GM19467 (cell line): ENCODE measurements around the gene ACSBG1.
"Not testable (repeated sequence)": the region's sequence is repeated elsewhere in the genome, so short reads cannot be mapped to it uniquely, and the experiment has no call there.

ENCODE experiments used
- ATAC-seq: cut with Tn5 transposase; IDR thresholded peaks from one replicate; pipeline ENCODE4 v1.9.1; 2021; ENCODE audit warnings: mild to moderate bottlenecking, moderate library complexity; ENCODE audit not compliant: unreplicated experiment

ACSBG1 gene

DNA sequence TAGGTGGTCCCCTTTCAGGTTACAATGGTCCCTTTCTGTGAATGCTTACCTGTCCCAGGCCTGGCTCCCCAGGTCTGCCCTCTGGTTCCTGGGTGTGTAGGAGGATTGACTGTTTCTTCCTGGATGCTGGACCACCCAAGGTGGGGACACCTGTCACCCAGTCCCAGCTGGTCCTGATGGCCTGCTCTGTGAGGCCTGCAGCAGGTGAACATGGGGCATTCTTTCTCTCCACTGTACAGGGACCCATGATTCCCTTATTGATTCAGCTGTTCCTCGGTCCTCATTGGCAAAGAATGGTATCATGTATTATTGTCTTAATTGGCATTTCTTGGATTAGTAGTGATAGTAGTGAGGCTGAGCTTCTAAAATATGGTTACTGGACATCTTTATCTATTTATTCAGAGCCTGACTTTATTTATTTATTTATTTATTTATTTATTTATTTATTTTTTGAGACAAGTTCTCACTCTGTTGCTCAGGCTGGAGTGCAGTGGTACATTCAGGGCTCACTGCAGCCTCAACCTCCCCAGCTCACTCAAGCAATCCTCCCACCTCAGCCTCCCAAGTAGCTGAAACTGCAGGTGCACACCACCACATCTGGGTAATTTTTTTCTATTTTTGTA, 21.2 kb upstream of the ACSBG1 start:
- no peak for ATAC-seq

DNA sequence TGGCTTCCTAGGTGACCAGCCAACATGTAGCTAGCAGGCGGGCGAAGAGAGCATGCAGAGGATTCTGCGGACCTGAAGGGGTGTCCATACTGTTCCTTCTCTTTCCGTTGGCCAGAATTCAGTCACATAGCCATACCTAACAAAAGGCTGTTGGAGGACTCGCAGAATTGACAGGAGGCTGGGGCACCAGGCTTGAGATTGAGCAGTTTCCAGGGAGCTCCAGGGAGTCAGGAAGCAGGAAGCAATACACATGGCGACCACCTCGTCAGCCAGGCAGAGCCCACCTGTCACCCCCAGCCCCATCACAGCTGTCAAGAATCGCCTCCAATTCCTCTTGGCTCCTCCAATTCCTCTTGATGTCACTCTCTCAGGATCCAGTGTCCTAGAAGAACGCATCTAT, 16.8 kb upstream of the ACSBG1 start:
- ATAC-seq: no peak

GRCh38 chr15:78249131-78249530, 14.8 kb upstream of the ACSBG1 start:
- no peak for ATAC-seq

- no peak for ATAC-seq
These were observed 13.5 kb upstream of the ACSBG1 start for GRCh38 chr15:78247911-78248310.

GRCh38 chr15:78245976-78246620, 11.7 kb upstream of the ACSBG1 start:
- not testable (repeated sequence) for ATAC-seq

- not testable (repeated sequence) for ATAC-seq
These were observed 11.0 kb upstream of the ACSBG1 start for GRCh38 chr15:78245392-78245791.

DNA sequence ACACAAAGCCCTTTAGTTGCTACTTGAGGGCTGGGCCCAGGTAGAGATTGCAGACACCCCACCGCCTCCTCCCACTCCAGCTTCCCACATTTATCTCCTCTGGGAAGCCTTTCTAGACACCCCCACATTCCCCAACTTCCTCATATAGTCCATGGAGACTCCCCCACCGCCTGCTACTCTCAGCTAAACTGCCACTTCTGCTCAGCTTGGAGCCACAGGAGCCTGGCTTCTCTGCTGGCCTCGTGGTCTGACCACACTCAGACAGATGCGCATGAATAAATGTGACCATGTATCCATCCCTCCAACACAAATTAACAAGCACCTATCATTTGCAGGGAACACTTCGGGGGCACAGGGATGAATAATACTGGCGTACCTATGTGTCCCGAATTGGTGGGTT, 10.5 kb upstream of the ACSBG1 start:
- ATAC-seq: no peak

- no peak for ATAC-seq
These were observed 9.7 kb upstream of the ACSBG1 start for GRCh38 chr15:78244101-78244500.

GRCh38 chr15:78243491-78243941, 9.2 kb upstream of the ACSBG1 start:
- no peak for ATAC-seq

DNA sequence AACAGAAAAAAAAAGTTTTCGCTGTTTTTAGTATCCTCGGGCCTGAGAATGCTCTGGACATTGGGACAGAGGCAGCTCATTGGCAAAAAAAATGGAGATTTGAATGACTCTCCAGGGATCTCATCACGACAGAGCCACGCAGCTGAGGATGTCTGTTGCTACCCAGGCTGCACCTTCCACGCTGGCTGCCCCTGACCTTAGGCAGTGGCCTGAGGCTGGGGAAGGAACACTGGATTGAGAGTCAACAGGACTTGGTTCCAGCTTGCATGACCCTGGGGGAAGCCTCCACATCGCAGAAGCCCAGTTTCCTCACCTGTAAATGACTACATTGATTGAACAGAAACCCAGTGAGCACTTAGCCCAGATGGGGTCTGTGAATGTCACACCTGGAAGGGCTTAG, 8.7 kb upstream of the ACSBG1 start:
- no peak for ATAC-seq

DNA sequence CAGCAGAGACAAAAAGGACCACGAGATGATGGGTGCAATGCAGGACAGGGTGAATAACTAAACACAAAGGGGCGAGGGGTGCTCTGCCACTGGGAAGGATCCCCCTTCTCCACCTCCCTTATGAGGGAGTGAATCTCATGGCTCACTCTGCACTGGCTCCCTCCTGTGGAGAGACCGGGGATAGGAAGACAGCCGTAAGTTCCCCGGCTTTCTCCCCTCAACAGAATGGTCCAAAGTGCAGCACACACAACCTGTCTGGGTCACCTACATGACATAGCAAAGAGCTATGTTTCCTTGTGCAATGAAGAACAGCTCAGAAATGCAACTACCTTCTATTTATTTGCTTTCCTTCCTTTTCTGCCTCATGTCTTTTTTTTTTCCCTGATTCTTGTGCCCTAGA, 7.8 kb upstream of the ACSBG1 start:
- ATAC-seq: no peak

- ATAC-seq: no peak
These were observed 6.7 kb upstream of the ACSBG1 start for GRCh38 chr15:78241017-78241416.

- no peak for ATAC-seq
These were observed 5.4 kb upstream of the ACSBG1 start for GRCh38 chr15:78239811-78240210.

GRCh38 chr15:78237146-78237545, 2.8 kb upstream of the ACSBG1 start:
- no peak for ATAC-seq

DNA sequence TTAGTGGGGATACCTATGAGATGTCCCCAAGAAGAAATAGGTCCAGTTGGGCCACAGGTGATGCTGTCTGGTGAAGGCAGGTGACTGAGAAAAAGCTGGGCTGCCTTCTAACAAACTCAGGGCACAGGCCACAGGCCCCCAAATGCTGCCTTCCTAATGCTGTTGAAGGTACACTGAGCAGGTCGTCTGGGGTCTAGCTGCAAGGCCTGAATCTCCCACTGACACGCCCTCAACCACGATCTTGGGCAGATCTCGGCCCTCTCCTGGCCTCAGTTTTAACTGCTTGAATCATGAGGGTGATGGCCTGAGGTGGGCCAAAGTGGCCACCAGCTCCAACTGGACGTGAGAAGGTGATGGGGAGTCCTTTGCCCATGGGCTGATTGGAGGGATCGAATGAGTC, 2.1 kb upstream of the ACSBG1 start:
- ATAC-seq: no peak

GRCh38 chr15:78233496-78233895, 869 bp downstream of the ACSBG1 start:
- no peak for ATAC-seq

- ATAC-seq: no peak
These were observed 1.4 kb downstream of the ACSBG1 start for GRCh38 chr15:78232951-78233350.

GRCh38 chr15:78229431-78230406, 4.6 kb downstream of the ACSBG1 start:
- ATAC-seq: no peak

- ATAC-seq: no peak
These were observed 5.9 kb downstream of the ACSBG1 start for GRCh38 chr15:78228356-78228996.

GRCh38 chr15:78225783-78226541, 8.4 kb downstream of the ACSBG1 start:
- no peak for ATAC-seq
